H1 (cell line): ENCODE data around the gene YBX2. TPM values are rescaled to one million over a fixed set of nuclear protein-coding genes. Genes with fewer than 3 reads are reported as not detected.

Experiments used
- CTCF ChIA-PET: fragments of 300-600 bp; sonication (Branson Sonifier 250); formaldehyde crosslinking; loops from one replicate; lab custom pipeline; 2021; ENCODE audit not compliant: partially characterized antibody; lab: Charles Lee
- POLR2A ChIA-PET: fragments of 300-600 bp; sonication (Branson Sonifier 250); formaldehyde crosslinking; loops from one replicate; lab custom pipeline; 2021; ENCODE audit warnings: inconsistent platforms; ENCODE audit not compliant: partially characterized antibody; lab: Charles Lee
- DNase-seq, 2 experiments: peaks; one replicate each; pipeline versions ENCODE4 v3.0.0 to v3.0.0-alpha.2; 2010 to 2022; ENCODE audit warnings: low spot score in 2 of 2, low read depth in 1 of 2, mixed read lengths in 1 of 2
- FAIRE-seq: peaks from 2 replicates; lab custom pipeline; 2011; peaks lifted over from hg19 to GRCh38; lab: Jason Lieb, UNC
- H2AFZ ChIP-seq: 2 replicates; pipeline ENCODE4 v1.8.1; 2012; ENCODE audit warnings: low read length, inconsistent platforms
- H2AK5ac ChIP-seq: 2 replicates; pipeline ENCODE4 v1.6.1; 2013; ENCODE audit warnings: low read depth, low read length
- H2BK120ac ChIP-seq: replicated peaks from 2 replicates; pipeline ENCODE3; 2013; ENCODE audit warnings: low read depth, low read length, inconsistent platforms
- H2BK12ac ChIP-seq: 2 replicates; pipeline ENCODE4 v1.6.1; 2013; ENCODE audit warnings: low read depth, low read length
- H2BK15ac ChIP-seq: 2 replicates; pipeline ENCODE4 v1.6.1; 2013; ENCODE audit warnings: low read length
- H2BK20ac ChIP-seq: 2 replicates; pipeline ENCODE4 v1.6.1; 2013; ENCODE audit warnings: low read length
- H2BK5ac ChIP-seq: 2 replicates; pipeline ENCODE4 v1.6.1; 2013; ENCODE audit warnings: low read depth, low read length
- H3K14ac ChIP-seq: 2 replicates; pipeline ENCODE4 v1.6.1; 2013; ENCODE audit warnings: inconsistent platforms; ENCODE audit not compliant: insufficient read length
- H3K18ac ChIP-seq: 2 replicates; pipeline ENCODE4 v1.6.1; 2013; ENCODE audit warnings: low read length; ENCODE audit errors: extremely low read depth
- H3K23ac ChIP-seq: 2 replicates; pipeline ENCODE4 v1.6.1; 2013; ENCODE audit warnings: inconsistent platforms; ENCODE audit not compliant: insufficient read length
- H3K23me2 ChIP-seq: 2 replicates; pipeline ENCODE4 v1.6.1; 2013; ENCODE audit warnings: low read depth, low read length
- H3K27ac ChIP-seq: 2 replicates; pipeline ENCODE4 v1.6.1; 2011; ENCODE audit warnings: low read depth, low read length, inconsistent platforms
- H3K27me3 ChIP-seq, 4 experiments: replicated peaks in 1 of 4; 1 replicate in 1 of 4; 2 replicates in 3 of 4; pipeline versions ENCODE4 v1.6.1 to v1.8.1; 2011 to 2013; ENCODE audit warnings: low read length in 3 of 4, mild to moderate bottlenecking in 3 of 4, inconsistent platforms in 2 of 4, mixed read lengths in 2 of 4, moderate library complexity in 1 of 4; ENCODE audit not compliant: control insufficient read depth in 3 of 4, insufficient read depth in 3 of 4; ENCODE audit errors: extremely low read depth in 1 of 4
- H3K36me3 ChIP-seq, 4 experiments: 2 replicates each; pipeline versions ENCODE4 v1.6.1 to v1.8.1; 2011 to 2013; ENCODE audit warnings: mild to moderate bottlenecking in 4 of 4, low read length in 3 of 4, moderate library complexity in 2 of 4, control low read depth in 1 of 4, inconsistent platforms in 1 of 4; ENCODE audit not compliant: insufficient read depth in 4 of 4, control insufficient read depth in 2 of 4
- H3K4ac ChIP-seq: replicated peaks from 2 replicates; pipeline ENCODE3; 2013; ENCODE audit warnings: low read length, low read depth, mixed read lengths, inconsistent platforms; ENCODE audit not compliant: insufficient read length
- H3K4me1 ChIP-seq, 4 experiments: replicated peaks in 1 of 4; 1 replicate in 1 of 4; 2 replicates in 3 of 4; pipeline versions ENCODE4 v1.6.1 to v1.8.1; 2011 to 2013; ENCODE audit warnings: low read length in 3 of 4, inconsistent platforms in 2 of 4, mixed read lengths in 1 of 4; ENCODE audit not compliant: insufficient read depth in 4 of 4, control insufficient read depth in 3 of 4
- H3K4me2 ChIP-seq, 2 experiments: 2 replicates each; pipeline versions ENCODE4 v1.6.1 to v1.8.1; 2011 to 2013; ENCODE audit warnings: low read depth in 2 of 2, low read length in 2 of 2, control low read depth in 1 of 2, inconsistent platforms in 1 of 2, mild to moderate bottlenecking in 1 of 2; ENCODE audit not compliant: insufficient read depth in 1 of 2
- H3K4me3 ChIP-seq, 4 experiments: fragments of 200-600, 300-600 bp in 1 of 4; sonication (generic), shearing (Covaris generic), sonication (Bioruptor Twin) in 1 of 4; 2 replicates each; pipeline versions ENCODE4 v1.5.1 to v1.8.1; 2011 to 2016; ENCODE audit warnings: low read length in 4 of 4, low read depth in 3 of 4, control low read depth in 2 of 4, inconsistent platforms in 2 of 4, mild to moderate bottlenecking in 2 of 4, mixed read lengths in 1 of 4, moderate library complexity in 1 of 4; ENCODE audit not compliant: insufficient read depth in 2 of 4; ENCODE audit errors: extremely low read depth in 1 of 4
- H3K56ac ChIP-seq: replicated peaks from 2 replicates; pipeline ENCODE3; 2013; ENCODE audit warnings: low read depth, mild to moderate bottlenecking, mixed read lengths, low read length, inconsistent platforms; ENCODE audit not compliant: insufficient read length
- H3K79me1 ChIP-seq: 2 replicates; pipeline ENCODE4 v1.6.1; 2013; ENCODE audit warnings: low read depth, low read length, control low read depth
- H3K79me2 ChIP-seq, 2 experiments: 2 replicates each; pipeline versions ENCODE4 v1.6.1 to v1.8.1; 2012 to 2013; ENCODE audit warnings: low read length in 2 of 2, mild to moderate bottlenecking in 2 of 2, inconsistent platforms in 1 of 2; ENCODE audit not compliant: insufficient read depth in 2 of 2, control insufficient read depth in 1 of 2
- H3K9ac ChIP-seq, 4 experiments: replicated peaks in 1 of 4; 1 replicate in 1 of 4; 2 replicates in 3 of 4; pipeline versions ENCODE4 v1.6.1 to v1.8.1; 2011 to 2013; ENCODE audit warnings: low read depth in 3 of 4, low read length in 3 of 4, control low read depth in 2 of 4, mild to moderate bottlenecking in 2 of 4, moderate library complexity in 2 of 4, inconsistent platforms in 1 of 4; ENCODE audit errors: extremely low read depth in 1 of 4
- H3K9me3 ChIP-seq, 2 experiments: 2 replicates each; pipeline versions ENCODE4 v1.6.1 to v1.8.1; 2012 to 2013; ENCODE audit warnings: mild to moderate bottlenecking in 2 of 2, moderate library complexity in 2 of 2, control low read depth in 1 of 2, inconsistent platforms in 1 of 2, low read depth in 1 of 2, low read length in 1 of 2, mixed read lengths in 1 of 2; ENCODE audit not compliant: insufficient read depth in 2 of 2
- H4K20me1 ChIP-seq, 2 experiments: replicated peaks in 1 of 2; 2 replicates each; pipeline versions ENCODE3 to v1.8.1; 2011 to 2013; ENCODE audit warnings: inconsistent platforms in 2 of 2, low read length in 2 of 2, mild to moderate bottlenecking in 1 of 2; ENCODE audit not compliant: insufficient read depth in 2 of 2, control insufficient read depth in 1 of 2
- H4K5ac ChIP-seq: 2 replicates; pipeline ENCODE4 v1.6.1; 2013; ENCODE audit warnings: low read length, low read depth, mixed read lengths, inconsistent platforms; ENCODE audit not compliant: insufficient read length
- H4K8ac ChIP-seq: 2 replicates; pipeline ENCODE4 v1.8.0; 2013; ENCODE audit warnings: mild to moderate bottlenecking, moderate library complexity, low read length, inconsistent platforms; ENCODE audit not compliant: insufficient read depth; ENCODE audit errors: extremely low read depth
- H4K91ac ChIP-seq: replicated peaks from 2 replicates; pipeline ENCODE3; 2013; ENCODE audit warnings: low read length, mixed read lengths, inconsistent platforms; ENCODE audit not compliant: insufficient read length
- CBX5 ChIP-seq: fragments of 300-800, 300-1000 bp; sonication (generic); IDR thresholded peaks from 2 replicates; pipeline ENCODE4 v1.7.1; 2016; ENCODE audit warnings: antibody characterized with exemption, low read length, low read depth
- EZH2 ChIP-seq: fragments of 200-600 bp; sonication (generic); IDR thresholded peaks from 2 replicates; pipeline ENCODE4 v1.7.1; 2012; ENCODE audit warnings: low read depth, mild to moderate bottlenecking, moderate library complexity, low read length, inconsistent platforms; ENCODE audit not compliant: severe bottlenecking
- FOSL1 ChIP-seq: IDR thresholded peaks from 2 replicates; pipeline ENCODE4 v1.6.1; 2011; ENCODE audit warnings: mild to moderate bottlenecking, low read depth, low read length, moderate library complexity; ENCODE audit not compliant: insufficient read depth
- KDM1A ChIP-seq: fragments of 200-600, 300-600 bp; sonication (generic); IDR thresholded peaks from 2 replicates; pipeline ENCODE4 v1.7.1; 2016; ENCODE audit warnings: mild to moderate bottlenecking, low read length, borderline replicate concordance
- MAFK ChIP-seq: IDR thresholded peaks from 2 replicates; pipeline ENCODE4 v1.6.1; 2012; ENCODE audit warnings: low read depth, mild to moderate bottlenecking, improper control_type of control experiment, low read length
- PHF8 ChIP-seq: fragments of 200-600 bp; sonication (generic); conservative IDR thresholded peaks from 2 replicates; pipeline ENCODE4 v1.7.1; 2012; ENCODE audit warnings: low read depth, mild to moderate bottlenecking, inconsistent platforms, low read length, moderate library complexity
- POU5F1 ChIP-seq: IDR thresholded peaks from 2 replicates; pipeline ENCODE4 v1.6.1; 2011; ENCODE audit warnings: low read depth, mild to moderate bottlenecking, low read length, moderate library complexity
- SIRT6 ChIP-seq: IDR thresholded peaks from one replicate; pipeline ENCODE4 v1.7.1; 2012; ENCODE audit warnings: low read length, inconsistent platforms
- SP1 ChIP-seq: IDR thresholded peaks from 2 replicates; pipeline ENCODE4 v1.6.1; 2011; ENCODE audit warnings: low read depth, low read length
- SUZ12 ChIP-seq: fragments of 200-600 bp; sonication (generic); IDR thresholded peaks from 2 replicates; pipeline ENCODE4 v1.6.1; 2012; ENCODE audit warnings: mild to moderate bottlenecking, inconsistent platforms, low read length, moderate library complexity, mixed read lengths
- TAF1 ChIP-seq: IDR thresholded peaks from 2 replicates; pipeline ENCODE4 v1.6.1; 2011; ENCODE audit warnings: mild to moderate bottlenecking, low read depth, low read length
- TAF7 ChIP-seq: optimal IDR thresholded peaks from 2 replicates; pipeline ENCODE3; 2011; ENCODE audit warnings: low read depth, mild to moderate bottlenecking, inconsistent platforms, low read length, moderate library complexity, borderline replicate concordance
- WGBS, 2 experiments: shearing (Covaris generic) in 1 of 2; methylation state at CpG; one replicate each; pipeline versions ENCODE4 v1.1.6 to v1.1.7; 2013 to 2015; ENCODE audit warnings: low lambda C conversion rate in 2 of 2, mixed read lengths in 2 of 2, inconsistent platforms in 1 of 2, low coverage in 1 of 2, missing lambda C conversion rate in 1 of 2; ENCODE audit not compliant: insufficient replicate concordance in 2 of 2, insufficient coverage in 1 of 2, insufficient read length in 1 of 2; ENCODE audit errors: extremely low coverage in 1 of 2, missing lambda C conversion rate in 1 of 2; 5-methylcytosine and 5-hydroxymethylcytosine counted together
- polyA plus RNA-seq, 7 experiments: library from polyadenylated mRNA; depleted of rRNA in 3 of 7; stranded (reverse) in 5 of 7; unstranded in 2 of 7; fragments of >200 nt in 5 of 7; fragments of 200-250 nt in 2 of 7; gene quantifications; 1 replicate in 5 of 7; 2 replicates in 1 of 7; 4 replicates in 1 of 7; pipeline versions ENCODE4 v1.2.1 to v1.2.3, GENCODE V29; 2011 to 2013; ENCODE audit warnings: missing spikeins in 2 of 7, mixed read lengths in 2 of 7
- total RNA-seq: library from RNA; stranded (reverse); fragmentation: NEBNext Ultra II Directional; extraction: Animal tissue kit (Norgen Biotek cat#: 25700); gene quantifications from 2 replicates; pipeline ENCODE4 v1.2.1, GENCODE V29; 2021

The YBX2 gene
- total and polyA plus RNA-seq, 2 of the 8 experiments (the other 6 are each of a cell fraction or from before 2014, with no cell fraction given): 19.2 to 30.5 TPM

DNA sequence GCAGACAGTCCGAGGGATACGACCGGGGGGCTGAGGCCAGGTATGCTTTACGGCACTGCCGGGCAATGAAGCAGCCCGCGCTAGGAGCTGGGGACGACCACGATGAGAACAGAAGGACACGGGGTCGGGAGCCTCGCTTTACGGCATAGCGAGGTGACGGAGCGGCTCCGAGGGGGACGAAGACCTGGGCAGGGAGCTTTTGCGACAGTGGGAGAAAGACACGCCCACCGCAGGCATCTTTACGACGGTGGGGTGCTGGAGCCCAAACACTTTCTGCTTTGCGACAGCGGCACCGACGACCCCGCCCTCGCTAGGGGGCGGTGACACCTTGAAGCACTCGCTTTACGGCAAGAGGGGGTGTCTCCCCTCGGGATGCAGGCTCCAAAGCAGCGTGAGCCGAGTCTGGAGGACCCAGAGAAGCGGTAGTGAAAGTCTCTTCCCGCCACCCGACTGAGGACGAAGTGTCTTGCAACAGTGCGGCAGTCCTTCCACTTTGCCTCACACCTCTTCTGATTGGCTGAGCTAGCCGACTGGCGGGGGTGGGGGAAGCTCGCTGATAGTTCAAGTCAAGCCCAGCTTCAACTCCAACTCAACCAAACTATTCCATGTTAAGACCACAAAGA is 35.0 kb upstream of the YBX2 start:
- peak; percentile 95 to 99 for DNase-seq
- H3K4me3 ChIP-seq: peak overlapping the region; percentile 69 to 97 (median 82)
- no peak overlapping the region for H2BK20ac ChIP-seq
- H4K20me1 ChIP-seq: peaks cover 0 to 1% of the 10 kb centered on the region in 2 experiments
- no peak overlapping the region for H2AK5ac ChIP-seq
- H3K23ac ChIP-seq: no peak overlapping the region
- H2BK120ac ChIP-seq: no peak overlapping the region
- H3K56ac ChIP-seq: peak overlapping the region; percentile 90
- 0 out of 2 replicates have a peak overlapping the region, but pooled peaks have one; percentile 10 for H2BK15ac ChIP-seq
- H3K14ac ChIP-seq: peak overlapping the region; percentile 90
- peak overlapping the region in 3 of 4 experiments; percentile 84 to 85 (median 84); a peak in 6 of 7 replicates for H3K9ac ChIP-seq
- H3K4me2 ChIP-seq: peak overlapping the region; percentile 95 to 96
- H3K18ac ChIP-seq: peak overlapping the region; percentile 57
- H2BK5ac ChIP-seq: peak overlapping the region; percentile 20
- no peaks in the 10 kb centered on the region; a peak in 1 of 7 replicates for H3K27me3 ChIP-seq
- H4K5ac ChIP-seq: peak overlapping the region; percentile 88
- H3K4me1 ChIP-seq: peaks cover 0 to 19% (median 8%) of the 10 kb centered on the region in 4 experiments; a peak in 6 of 7 replicates
- ChIA-PET POLR2A (interaction anchor here (0.5 to 13.4 kb wide), 30 partner anchors 9 to 254 kb away, joined by 3 to 223 read pairs (median 4); partner anchors contain the start of genes ACADVL, ACAP1, CHRNB1 and CLDN7), CTCF (interaction anchor here (0.7 to 9.3 kb wide), 14 partner anchors 14 to 358 kb away, joined by 3 to 167 read pairs (median 5); partner anchors contain the start of genes GPS2, SENP3, TMEM95 and TP53)
- H3K23me2 ChIP-seq: peaks cover 8% of the 10 kb centered on the region
- no peak overlapping the region for H3K4ac ChIP-seq
- peak overlapping the region; percentile 29; the same call in 1 of the 2 replicates for H2BK12ac ChIP-seq
- peak overlapping the region; percentile 81; the same call in 1 of the 2 replicates for H4K8ac ChIP-seq
- peaks cover 0 to 7% (median 3%) of the 10 kb centered on the region in 4 experiments; a peak in 4 of 8 replicates for H3K36me3 ChIP-seq
- H4K91ac ChIP-seq: peak overlapping the region; percentile 81
- peaks cover 2% of the 10 kb centered on the region; the same call in 1 of the 2 replicates for H3K79me1 ChIP-seq
- H3K79me2 ChIP-seq: peaks cover 0 to 14% of the 10 kb centered on the region in 2 experiments; a peak in 2 of 4 replicates
- H2AFZ ChIP-seq: no peak overlapping the region
- peak overlapping the region; percentile 84 for H3K27ac ChIP-seq
- peak; percentile 95 for FAIRE-seq
- H3K9me3 ChIP-seq: no peaks in the 10 kb centered on the region
- WGBS, 2 experiments: 0% methylated on average over 43 of the region's 43 CpGs; no CpG with 5 or more reads in 1 of the 2 experiments
- TF ChIP-seq EZH2 (no peak), MAFK (no peak), SUZ12 (no peak), TAF7 (peak; percentile 60), SP1 (no peak; the same call in 1 of the 2 replicates), FOSL1 (no peak), SIRT6 (no peak), POU5F1 (no peak), PHF8 (peak; percentile 44; the same call in 1 of the 2 replicates), CBX5 (no peak), KDM1A (no peak), TAF1 (peak; percentile 65; the same call in 1 of the 2 replicates)
